Fibroblast of skin of left biceps (primary cell): ENCODE measurements around the gene MBOAT2.
"Not testable (repeated sequence)": the region's sequence is repeated elsewhere in the genome, so short reads cannot be mapped to it uniquely, and the experiment has no call there.

ENCODE experiments used
- DNase-seq, 2 experiments: peaks; one replicate each; pipeline ENCODE4 v3.0.0-alpha.2; 2013; ENCODE audit warnings: low read depth in 2 of 2

Gene MBOAT2

GRCh38 chr2:8957628-8958027 lies 45.9 kb downstream of the MBOAT2 start:
- DNase-seq, result no peak

GRCh38 chr2:8956774-8957173 lies 46.7 kb downstream of the MBOAT2 start:
- DNase-seq, result no peak

GRCh38 chr2:8954990-8955389 lies 48.5 kb downstream of the MBOAT2 start:
- no peak for DNase-seq

GRCh38 chr2:8953525-8953924 lies 50.0 kb downstream of the MBOAT2 start:
- no peak for DNase-seq

GRCh38 chr2:8939486-8940114 lies 63.9 kb downstream of the MBOAT2 start:
- DNase-seq, result no peak

- no peak for DNase-seq
Measured at GRCh38 chr2:8938384-8938783, 65.1 kb downstream of the MBOAT2 start.

GRCh38 chr2:8935982-8936381 lies 67.5 kb downstream of the MBOAT2 start:
- DNase-seq, result no peak

- no peak for DNase-seq
Measured at GRCh38 chr2:8934338-8934737, 69.1 kb downstream of the MBOAT2 start.

GRCh38 chr2:8932702-8933101 lies 70.8 kb downstream of the MBOAT2 start:
- DNase-seq, result no peak

GRCh38 chr2:8930185-8930584 lies 73.3 kb downstream of the MBOAT2 start:
- not testable (repeated sequence) for DNase-seq

GRCh38 chr2:8929128-8929527 lies 74.4 kb downstream of the MBOAT2 start:
- no peak for DNase-seq

GRCh38 chr2:8927510-8928455 lies 75.7 kb downstream of the MBOAT2 start:
- DNase-seq, result no peak

- no peak for DNase-seq
Measured at GRCh38 chr2:8926356-8926755, 77.1 kb downstream of the MBOAT2 start.

GRCh38 chr2:8925411-8925810 lies 78.1 kb downstream of the MBOAT2 start:
- no peak for DNase-seq

- DNase-seq, result no peak
Measured at GRCh38 chr2:8923183-8923582, 80.3 kb downstream of the MBOAT2 start.

- no peak for DNase-seq
Measured at GRCh38 chr2:8922431-8922830, 81.1 kb downstream of the MBOAT2 start.

- DNase-seq, result no peak
Measured at GRCh38 chr2:8918412-8918811, 85.1 kb downstream of the MBOAT2 start.

- DNase-seq, result no peak
Measured at GRCh38 chr2:8915941-8916340, 87.5 kb downstream of the MBOAT2 start.

- DNase-seq, result not testable (repeated sequence)
Measured at GRCh38 chr2:8913767-8914166, 89.7 kb downstream of the MBOAT2 start.

GRCh38 chr2:8907764-8908288 lies 95.7 kb downstream of the MBOAT2 start:
- DNase-seq, result no peak

GRCh38 chr2:8903924-8904323 lies 99.6 kb downstream of the MBOAT2 start:
- not testable (repeated sequence) for DNase-seq

- not testable (repeated sequence) for DNase-seq
Measured at GRCh38 chr2:8902757-8903156, 100.7 kb downstream of the MBOAT2 start.

- DNase-seq, result not testable (repeated sequence)
Measured at GRCh38 chr2:8897206-8897605, 106.3 kb downstream of the MBOAT2 start.
